Measurements from ENCODE around the gene EPHA2.
A peak's percentile ranks its signal among the peaks of the same experiment; 100 is the strongest.
"Not testable (repeated sequence)": the region's sequence is repeated elsewhere in the genome, so short reads cannot be mapped to it uniquely, and the experiment has no call there.

Gene EPHA2

DNA sequence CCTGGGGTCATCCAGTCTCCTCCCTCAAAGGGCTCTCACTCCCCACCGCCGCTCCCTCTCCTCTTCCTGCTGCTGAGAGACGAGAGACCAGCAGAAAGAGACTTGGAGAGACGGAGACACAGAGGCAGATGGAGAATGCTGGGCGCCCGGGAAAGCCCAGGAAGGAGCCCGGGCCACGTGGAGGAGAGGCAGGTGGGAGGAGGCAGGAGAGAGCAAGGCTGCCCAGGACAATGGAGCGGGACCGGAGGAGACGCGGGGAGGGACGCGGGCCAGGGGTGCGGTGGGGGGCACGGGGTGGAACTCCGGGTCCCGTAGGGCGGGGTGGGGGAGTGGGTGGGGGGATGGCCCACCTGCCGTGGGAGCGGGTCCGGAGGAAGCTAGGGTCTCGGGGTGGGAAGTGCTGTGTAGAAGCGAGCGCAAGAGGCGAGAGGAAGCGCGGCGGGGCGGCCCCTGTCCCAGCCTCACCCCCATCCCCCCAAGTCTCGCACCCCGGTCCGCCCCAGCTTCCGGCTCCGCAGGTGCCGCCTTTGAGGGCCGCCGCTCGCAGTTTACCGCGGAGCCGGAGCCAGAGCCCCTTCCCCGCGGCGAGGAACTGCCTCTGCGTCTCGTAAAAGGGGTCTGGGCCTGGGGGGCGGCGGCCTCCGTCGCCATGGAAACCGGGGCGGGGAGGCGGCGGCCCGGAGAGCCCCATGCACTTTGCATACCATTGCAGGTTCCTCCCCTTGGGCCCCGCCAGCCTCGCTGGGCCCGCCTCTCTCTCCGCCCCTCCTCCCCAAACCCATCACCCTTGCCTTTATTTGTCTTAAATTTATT is 11.7 kb upstream of the EPHA2 start:
- H3K4me1 Mint-ChIP-seq (ENCODE audit: low read depth): peaks cover 29% of the 10 kb centered on the region

DNA sequence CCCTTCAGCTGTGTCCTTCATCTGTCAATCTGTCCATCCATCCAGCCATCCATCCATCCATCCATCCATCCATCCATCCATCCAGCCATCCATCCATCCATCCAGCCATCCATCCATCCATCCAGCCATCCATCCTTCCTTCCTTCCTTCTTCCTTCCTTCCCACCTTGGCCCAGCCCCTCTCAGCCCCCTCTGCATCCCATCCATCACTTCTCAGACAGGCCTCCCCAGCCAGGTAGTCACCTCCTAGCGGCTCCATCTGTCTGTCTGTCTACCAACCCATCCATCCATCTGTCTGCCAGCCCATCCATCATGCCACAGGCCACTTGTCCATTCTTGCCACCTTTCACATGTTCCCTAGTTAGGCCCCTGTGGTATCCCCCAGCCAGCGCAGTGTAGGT is 10.2 kb upstream of the EPHA2 start:
- H3K4me1 Mint-ChIP-seq (ENCODE audit: low read depth): peaks cover 40% of the 10 kb centered on the region
- no peak overlapping the region for H3K27ac Mint-ChIP-seq
- H3K27me3 Mint-ChIP-seq (ENCODE audit: low read depth): peaks cover 34% of the 10 kb centered on the region
- no peaks in the 10 kb centered on the region for H3K36me3 Mint-ChIP-seq (ENCODE audit: low read depth)
- DNase-seq (ENCODE audit: low spot score): no peak
- no peak overlapping the region for H3K4me3 Mint-ChIP-seq
- H3K9me3 Mint-ChIP-seq: no peaks in the 10 kb centered on the region

More for the DNA sequence above, 11.7 kb upstream of the EPHA2 start:
- no peaks in the 10 kb centered on the region for H3K9me3 Mint-ChIP-seq
- no peaks in the 10 kb centered on the region for H3K36me3 Mint-ChIP-seq (ENCODE audit: low read depth)
- H3K27me3 Mint-ChIP-seq (ENCODE audit: low read depth): peaks cover 24% of the 10 kb centered on the region
- no peak overlapping the region for H3K27ac Mint-ChIP-seq
- H3K4me3 Mint-ChIP-seq: peak overlapping the region; percentile 24
- DNase-seq (ENCODE audit: low spot score): peak; percentile 33

DNA sequence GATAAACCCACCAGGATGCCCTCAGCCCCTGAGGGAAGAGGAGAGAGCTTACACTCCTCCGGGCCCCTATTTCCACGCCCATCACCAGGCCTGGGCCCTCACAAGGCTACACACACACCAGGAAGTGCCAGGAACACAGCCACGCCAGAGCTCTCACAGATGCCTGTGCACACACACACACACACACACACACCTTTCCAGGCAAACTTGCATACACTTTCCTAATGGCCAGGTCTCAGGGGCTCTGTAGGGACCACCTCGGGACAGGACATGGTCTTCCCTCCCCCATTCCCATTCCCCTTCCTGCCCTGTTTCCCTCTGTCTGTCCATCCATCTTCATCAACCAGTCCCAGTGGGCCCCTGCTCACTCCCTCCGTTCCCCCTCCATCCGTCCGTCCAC is 9.7 kb upstream of the EPHA2 start:
- no peak for DNase-seq (ENCODE audit: low spot score)
- Mint-ChIP-seq H3K4me1 (ENCODE audit: low read depth) (peaks cover 40% of the 10 kb centered on the region), H3K36me3 (ENCODE audit: low read depth) (no peaks in the 10 kb centered on the region), H3K27ac (no peak overlapping the region), H3K9me3 (no peaks in the 10 kb centered on the region), H3K27me3 (ENCODE audit: low read depth) (peaks cover 37% of the 10 kb centered on the region), H3K4me3 (no peak overlapping the region)

DNA sequence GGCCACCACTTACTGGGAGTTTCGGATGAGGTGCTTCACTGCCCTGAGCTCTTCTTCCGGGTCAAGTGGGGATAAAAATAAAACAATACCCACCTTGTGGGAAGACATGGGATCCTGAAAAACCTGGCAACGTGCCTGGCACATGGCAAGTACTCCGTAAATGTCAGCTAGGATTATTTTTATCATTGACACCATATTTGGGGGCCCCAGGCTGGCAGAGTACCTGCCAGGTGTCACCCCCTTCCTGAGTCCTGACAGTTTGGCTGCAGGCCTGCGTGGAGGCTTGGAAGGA is 9.2 kb upstream of the EPHA2 start:
- peaks cover 40% of the 10 kb centered on the region for H3K4me1 Mint-ChIP-seq (ENCODE audit: low read depth)
- H3K27me3 Mint-ChIP-seq (ENCODE audit: low read depth): peaks cover 34% of the 10 kb centered on the region
- no peak for DNase-seq (ENCODE audit: low spot score)
- no peak overlapping the region for H3K27ac Mint-ChIP-seq
- no peak overlapping the region for H3K4me3 Mint-ChIP-seq
- H3K9me3 Mint-ChIP-seq: no peaks in the 10 kb centered on the region
- H3K36me3 Mint-ChIP-seq (ENCODE audit: low read depth): no peaks in the 10 kb centered on the region

DNA sequence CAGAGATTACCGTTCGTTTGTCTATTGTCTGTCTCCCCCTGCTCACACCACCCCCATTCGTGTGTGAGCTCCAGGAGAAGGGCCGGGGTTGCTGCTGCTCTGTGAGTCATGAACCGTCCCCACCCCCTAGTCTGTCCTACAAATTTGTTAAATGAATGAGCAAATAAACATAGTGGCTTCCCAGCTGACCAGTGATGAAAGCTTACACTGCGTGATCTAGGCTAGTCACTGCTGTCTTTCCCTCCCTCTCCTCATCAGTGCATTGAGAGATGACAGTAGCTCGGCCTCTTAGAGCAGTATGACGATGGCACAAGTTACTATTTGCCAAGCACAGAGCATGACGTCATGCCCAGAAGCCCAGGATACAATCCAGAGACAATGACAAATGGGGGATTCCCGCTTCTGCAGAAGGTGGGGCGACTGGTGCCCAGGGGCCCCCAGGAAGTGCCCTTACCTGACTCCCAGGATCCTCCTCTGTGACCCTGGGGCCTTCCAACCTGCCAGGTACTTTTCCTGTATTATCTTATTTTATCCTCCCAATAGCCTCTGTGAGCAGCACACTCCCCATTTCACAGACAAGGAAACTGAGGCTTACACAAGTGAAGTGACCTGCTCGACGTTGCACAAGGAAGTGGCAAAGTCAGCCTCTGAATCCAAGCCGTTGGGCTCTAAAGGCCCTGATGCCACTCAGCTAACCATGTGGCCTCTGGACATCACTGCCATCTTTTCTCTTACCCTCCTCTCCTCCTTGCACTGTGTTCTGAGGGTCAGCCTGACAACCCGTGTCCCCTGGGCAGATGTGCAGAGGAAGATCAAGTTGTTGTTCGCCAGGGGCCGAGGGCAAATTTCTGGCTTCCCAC is 8.6 kb upstream of the EPHA2 start:
- no peaks in the 10 kb centered on the region for H3K9me3 Mint-ChIP-seq
- H3K27me3 Mint-ChIP-seq (ENCODE audit: low read depth): peaks cover 34% of the 10 kb centered on the region
- no peak overlapping the region for H3K27ac Mint-ChIP-seq
- no peaks in the 10 kb centered on the region for H3K36me3 Mint-ChIP-seq (ENCODE audit: low read depth)
- H3K4me1 Mint-ChIP-seq (ENCODE audit: low read depth): peaks cover 40% of the 10 kb centered on the region
- DNase-seq (ENCODE audit: low spot score): no peak
- H3K4me3 Mint-ChIP-seq: peak overlapping the region; percentile 43

DNA sequence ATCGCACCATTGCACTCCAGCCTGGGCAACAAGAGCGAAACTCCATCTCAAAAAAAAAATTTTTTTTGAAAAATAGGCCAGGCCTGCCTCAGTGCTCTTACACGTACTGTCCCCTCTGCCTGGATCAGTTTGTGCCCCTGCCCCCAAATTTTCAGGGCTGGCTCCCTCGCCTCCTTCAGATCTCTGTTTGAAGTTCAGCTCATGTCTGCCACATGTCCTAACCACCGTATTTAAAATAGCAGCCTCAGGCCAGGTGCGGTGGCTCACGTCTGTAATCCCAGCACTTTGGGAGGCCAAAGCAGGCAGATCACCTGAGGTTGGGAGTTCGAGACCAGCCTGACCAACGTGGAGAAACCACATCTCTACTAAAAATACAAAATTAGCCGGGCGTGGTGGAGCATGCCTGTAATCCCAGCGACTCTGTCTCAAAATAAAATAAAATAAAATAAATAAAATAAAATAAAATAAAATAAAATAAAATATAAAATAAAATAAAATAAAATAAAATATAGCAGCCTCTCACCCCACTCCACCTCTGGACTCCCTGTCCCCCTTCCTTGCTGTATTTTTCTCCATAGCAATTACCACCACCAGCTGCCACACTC is 7.8 kb upstream of the EPHA2 start:
- Mint-ChIP-seq H3K27me3 (ENCODE audit: low read depth) (peaks cover 31% of the 10 kb centered on the region), H3K4me3 (peak overlapping the region; percentile 43), H3K27ac (peak overlapping the region; percentile 45), H3K4me1 (ENCODE audit: low read depth) (peaks cover 38% of the 10 kb centered on the region)
- not testable (repeated sequence) for DNase-seq (ENCODE audit: low spot score); H3K9me3 Mint-ChIP-seq; H3K36me3 Mint-ChIP-seq (ENCODE audit: low read depth)

DNA sequence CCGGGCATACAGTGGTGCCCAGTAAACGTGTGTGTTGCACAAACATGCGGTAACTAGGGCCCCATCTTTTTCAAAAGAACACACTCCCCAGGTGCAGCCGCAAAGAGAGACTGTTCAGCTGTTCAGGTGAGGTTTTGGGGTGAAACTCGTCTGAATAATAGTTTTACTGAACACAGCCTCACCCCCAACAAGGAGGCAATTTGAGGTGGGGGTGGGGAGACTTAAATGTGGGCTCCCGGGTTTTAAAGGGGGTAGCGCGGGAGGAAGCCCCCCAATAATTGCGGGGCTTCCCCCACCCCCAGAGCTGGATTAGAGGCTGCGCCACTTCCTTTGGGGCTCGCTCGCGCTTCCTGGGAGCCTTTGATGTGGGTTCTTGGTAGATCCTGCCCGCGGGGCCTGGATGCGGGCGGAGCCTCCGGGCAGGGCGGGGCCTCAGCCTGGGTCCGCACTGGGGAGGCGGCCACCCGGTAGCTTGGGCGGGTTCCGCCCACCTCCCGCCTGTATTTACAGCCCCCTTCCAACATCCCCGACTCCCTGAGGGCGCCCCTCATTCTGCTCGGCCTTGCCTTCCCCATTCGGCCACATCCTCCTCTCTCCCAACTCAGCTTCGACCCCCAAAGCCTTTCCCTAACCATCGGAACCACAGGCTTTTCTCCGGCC is 6.4 kb upstream of the EPHA2 start:
- Mint-ChIP-seq H3K4me3 (peak overlapping the region; percentile 77), H3K27ac (no peak overlapping the region), H3K27me3 (ENCODE audit: low read depth) (peaks cover 37% of the 10 kb centered on the region), H3K4me1 (ENCODE audit: low read depth) (peaks cover 42% of the 10 kb centered on the region), H3K9me3 (no peaks in the 10 kb centered on the region), H3K36me3 (ENCODE audit: low read depth) (no peaks in the 10 kb centered on the region)
- peak; percentile 59 for DNase-seq (ENCODE audit: low spot score)

DNA sequence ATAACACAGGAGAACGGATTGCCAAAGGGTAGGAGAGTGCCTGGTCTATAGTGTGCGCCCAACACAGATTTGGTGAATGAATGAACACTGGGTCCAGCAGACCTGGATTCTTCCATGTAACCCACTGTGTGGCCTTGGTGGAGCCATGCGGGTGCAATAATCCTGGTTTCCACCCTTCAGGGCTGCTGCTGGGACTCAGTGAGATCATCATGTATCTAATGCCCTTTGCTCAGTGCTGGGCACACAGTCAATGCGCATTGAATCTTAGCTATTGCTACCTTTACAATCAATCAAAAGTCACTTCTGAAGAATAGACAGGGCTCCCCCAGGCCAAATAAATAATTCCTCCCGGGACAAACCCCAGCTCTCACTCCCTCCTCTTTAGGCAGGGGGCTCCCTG is 5.8 kb upstream of the EPHA2 start:
- no peaks in the 10 kb centered on the region for H3K36me3 Mint-ChIP-seq (ENCODE audit: low read depth)
- peak overlapping the region; percentile 77 for H3K4me3 Mint-ChIP-seq
- peaks cover 43% of the 10 kb centered on the region for H3K27me3 Mint-ChIP-seq (ENCODE audit: low read depth)
- DNase-seq (ENCODE audit: low spot score): no peak
- no peaks in the 10 kb centered on the region for H3K9me3 Mint-ChIP-seq
- peaks cover 48% of the 10 kb centered on the region for H3K4me1 Mint-ChIP-seq (ENCODE audit: low read depth)
- H3K27ac Mint-ChIP-seq: no peak overlapping the region

DNA sequence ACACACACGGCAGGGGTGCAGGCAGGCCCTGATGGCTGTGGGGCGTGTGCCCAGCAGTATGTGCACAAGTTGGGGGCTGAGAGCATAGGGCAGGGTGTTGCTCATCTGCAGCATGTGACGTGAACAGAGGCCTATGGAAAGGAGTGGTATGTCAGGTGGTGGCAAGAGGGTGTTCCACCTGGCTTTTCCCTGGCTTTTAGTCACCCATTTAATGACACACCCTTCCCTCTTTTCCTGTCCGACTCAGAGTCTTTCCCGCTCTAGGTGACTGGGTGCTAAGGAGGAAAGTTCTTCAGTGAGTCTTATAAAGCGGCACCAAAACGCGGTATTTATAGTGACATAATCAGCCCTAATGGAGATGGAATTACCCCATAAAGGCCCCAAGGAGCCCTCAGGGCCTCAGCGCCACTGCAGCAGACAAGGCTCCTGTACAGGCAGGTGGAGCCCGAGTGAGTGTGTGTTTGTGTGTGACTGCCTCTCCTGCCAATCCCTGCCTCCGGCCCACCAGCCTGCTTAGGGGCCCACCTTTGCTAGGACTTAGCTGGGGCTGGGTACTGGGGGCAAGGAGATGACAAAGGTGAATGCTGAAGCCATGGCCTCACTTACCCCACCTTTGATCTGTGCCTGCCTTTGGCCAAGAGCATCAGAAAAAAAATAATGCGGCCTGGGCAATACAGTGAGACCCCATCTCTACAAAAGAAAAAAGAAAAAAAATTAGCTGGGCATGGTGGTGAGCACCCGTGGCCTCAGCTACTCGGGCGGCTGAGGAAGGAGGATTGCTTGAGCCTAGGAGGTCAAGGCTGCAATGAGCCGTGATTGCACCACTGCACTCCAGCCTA is 3.3 kb upstream of the EPHA2 start:
- no peak for DNase-seq (ENCODE audit: low spot score)
- H3K9me3 Mint-ChIP-seq: no peaks in the 10 kb centered on the region
- peaks cover 54% of the 10 kb centered on the region for H3K27me3 Mint-ChIP-seq (ENCODE audit: low read depth)
- H3K27ac Mint-ChIP-seq: no peak overlapping the region
- H3K4me3 Mint-ChIP-seq: no peak overlapping the region
- H3K36me3 Mint-ChIP-seq (ENCODE audit: low read depth): no peaks in the 10 kb centered on the region
- H3K4me1 Mint-ChIP-seq (ENCODE audit: low read depth): peaks cover 32% of the 10 kb centered on the region

DNA sequence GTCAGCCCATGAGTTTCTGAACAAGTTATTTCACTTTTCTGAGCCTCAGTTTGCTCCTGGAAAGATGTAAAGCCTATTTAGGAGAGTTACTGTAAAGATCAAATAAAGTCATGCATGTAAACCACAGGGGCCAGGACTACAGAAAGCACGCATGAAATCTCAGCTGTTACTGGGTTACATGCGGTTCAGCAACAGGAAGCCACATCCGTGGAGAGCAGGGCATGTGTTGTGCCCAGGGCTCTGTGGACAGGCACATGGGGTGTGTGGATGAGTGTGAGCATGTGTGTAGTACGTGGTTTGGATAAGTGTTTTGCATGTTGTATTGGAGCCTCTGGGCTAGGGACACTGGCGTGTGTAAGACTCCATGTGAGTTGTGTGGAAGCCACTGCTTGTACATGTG is 2.2 kb upstream of the EPHA2 start:
- no peak overlapping the region for H3K4me3 Mint-ChIP-seq
- H3K9me3 Mint-ChIP-seq: no peaks in the 10 kb centered on the region
- H3K27me3 Mint-ChIP-seq (ENCODE audit: low read depth): peaks cover 61% of the 10 kb centered on the region
- peak; percentile 21 for DNase-seq (ENCODE audit: low spot score)
- peaks cover 26% of the 10 kb centered on the region for H3K4me1 Mint-ChIP-seq (ENCODE audit: low read depth)
- no peak overlapping the region for H3K27ac Mint-ChIP-seq
- H3K36me3 Mint-ChIP-seq (ENCODE audit: low read depth): no peaks in the 10 kb centered on the region

DNA sequence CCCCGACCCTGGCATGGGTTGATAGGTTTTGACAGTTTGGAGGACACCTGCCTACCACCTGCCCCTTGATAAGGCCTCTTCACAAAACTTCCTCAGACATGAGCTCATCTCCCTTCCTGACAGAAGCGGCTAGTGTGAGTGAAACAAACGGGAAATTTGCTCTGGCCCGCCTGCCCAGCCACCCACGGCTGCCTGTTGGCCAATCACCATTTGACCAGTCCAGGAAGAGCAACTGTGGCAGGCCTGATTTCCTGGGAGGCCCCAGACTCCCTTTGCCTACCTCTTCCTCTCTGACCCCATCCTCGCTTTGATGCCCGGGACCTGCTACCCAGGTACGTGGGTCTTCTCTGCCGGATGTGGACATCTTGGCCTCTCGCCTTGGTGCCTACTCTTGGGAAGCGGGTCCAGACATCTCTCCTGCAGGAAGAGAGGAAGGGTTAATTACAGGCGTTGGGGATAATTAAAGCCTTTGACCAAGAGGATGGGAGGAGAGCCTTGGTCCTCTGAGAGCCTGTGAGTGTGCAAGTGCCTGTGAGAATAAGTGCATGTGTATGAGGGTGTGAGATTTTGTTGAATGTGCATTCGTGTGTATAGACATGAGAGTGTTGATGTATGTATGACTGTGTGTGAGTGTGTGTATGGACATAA is 1.1 kb upstream of the EPHA2 start:
- no peak overlapping the region for H3K27ac Mint-ChIP-seq

DNA sequence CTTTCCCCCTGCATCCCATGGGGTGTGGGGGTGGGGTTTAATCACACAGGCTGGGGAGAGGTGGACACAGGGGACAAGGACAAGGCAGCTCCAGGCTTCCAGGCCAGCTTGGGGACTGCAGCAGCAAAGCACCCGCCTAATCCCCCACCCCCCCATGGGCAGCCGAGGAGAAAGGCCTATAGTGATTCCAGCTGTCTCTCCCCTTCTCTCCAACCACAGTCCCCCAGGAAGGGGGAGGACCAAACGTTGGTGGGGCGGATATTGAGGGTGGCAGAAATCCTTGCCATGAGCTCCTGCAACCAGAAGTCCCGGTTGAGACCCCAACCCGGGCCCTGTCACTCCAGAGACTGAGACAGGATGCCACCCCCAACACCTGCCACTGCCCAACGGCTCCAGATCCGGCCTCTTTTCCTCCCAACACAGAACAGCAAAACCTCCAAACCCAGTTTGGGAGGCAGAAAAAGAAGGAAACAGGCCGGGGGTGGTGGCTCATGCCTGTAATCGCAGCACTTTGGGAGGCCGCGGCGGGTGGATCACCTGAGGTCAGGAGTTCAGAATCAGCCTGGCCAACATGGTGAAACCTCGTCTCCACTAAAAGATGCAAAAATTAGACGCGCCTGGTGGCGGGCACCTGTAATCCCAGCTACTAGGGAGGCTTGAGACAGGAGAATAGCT is 1.7 kb downstream of the EPHA2 start:
- Mint-ChIP-seq H3K27ac (no peak overlapping the region), H3K9me3 (no peaks in the 10 kb centered on the region), H3K4me3 (no peak overlapping the region), H3K36me3 (ENCODE audit: low read depth) (no peaks in the 10 kb centered on the region), H3K4me1 (ENCODE audit: low read depth) (peaks cover 17% of the 10 kb centered on the region), H3K27me3 (ENCODE audit: low read depth) (peaks cover 50% of the 10 kb centered on the region)
- no peak for DNase-seq (ENCODE audit: low spot score)

More for the DNA sequence above, 1.1 kb upstream of the EPHA2 start:
- Mint-ChIP-seq H3K36me3 (ENCODE audit: low read depth) (no peaks in the 10 kb centered on the region), H3K9me3 (no peaks in the 10 kb centered on the region), H3K4me3 (no peak overlapping the region), H3K27me3 (ENCODE audit: low read depth) (peaks cover 63% of the 10 kb centered on the region), H3K4me1 (ENCODE audit: low read depth) (peaks cover 21% of the 10 kb centered on the region)
- DNase-seq (ENCODE audit: low spot score): no peak
